ENCODE measurements around the gene HBQ1.

The HBQ1 gene

GRCh38 chr16:164827-165538, 15.3 kb upstream of the HBQ1 start:
- H3K9me3 ChIP-seq (ENCODE audit: low read length) = no peaks in the 10 kb centered on the region
- no peaks in the 10 kb centered on the region for H4K20me1 ChIP-seq (ENCODE audit: insufficient read depth, low read length)
- no peak overlapping the region for H3K9ac ChIP-seq (ENCODE audit: low read length)
- H3K4me3 ChIP-seq (ENCODE audit: low read depth, low read length, poor library complexity, severe bottlenecking) = no peak overlapping the region
- H3K9me2 ChIP-seq (ENCODE audit: low read depth, low read length) = no peaks in the 10 kb centered on the region
- no peak overlapping the region for H3K27ac ChIP-seq (ENCODE audit: low read depth, low read length, poor library complexity, severe bottlenecking)
- no peaks in the 10 kb centered on the region for H3K79me2 ChIP-seq (ENCODE audit: insufficient read depth, low read length)
- H2AFZ ChIP-seq (ENCODE audit: low read length) = no peak overlapping the region
- no peaks in the 10 kb centered on the region for H3K36me3 ChIP-seq (ENCODE audit: insufficient read depth, low read length)
- no peaks in the 10 kb centered on the region; the same call in 1 of the 2 replicates for H3K27me3 ChIP-seq (ENCODE audit: insufficient read depth, low read length)
- no peak overlapping the region for H3K4me2 ChIP-seq (ENCODE audit: low read length)
- H3K4me1 ChIP-seq (ENCODE audit: insufficient read depth, low read length, severe bottlenecking) = no peaks in the 10 kb centered on the region
- H3F3A ChIP-seq (ENCODE audit: insufficient read depth, low read length) = no peaks in the 10 kb centered on the region
- TF ChIP-seq CTCF (IDR thresholded peaks at IDR 0.05; ENCODE audit: low read length) = no peak
- TF ChIP-seq EZH2 (IDR thresholded peaks at IDR 0.05; ENCODE audit: borderline replicate concordance, low read length) = no peak

GRCh38 chr16:165539-166374, 14.5 kb upstream of the HBQ1 start, which contains the start of gene HBM:
Gene HBM, plus strand, starts transcription at chr16:165978. Its CDS starts 20 bp downstream, at chr16:165998.
- Histone ChIP-seq H4K20me1 (ENCODE audit: insufficient read depth, low read length) (no peaks in the 10 kb centered on the region), H3K27me3 (ENCODE audit: insufficient read depth, low read length) (no peaks in the 10 kb centered on the region; the same call in 1 of the 2 replicates), H3K27ac (ENCODE audit: low read depth, low read length, poor library complexity, severe bottlenecking) (no peak within 1 kb of the TSS), H3F3A (ENCODE audit: insufficient read depth, low read length) (no peaks in the 10 kb centered on the region), H3K9me2 (ENCODE audit: low read depth, low read length) (no peaks in the 10 kb centered on the region), H3K79me2 (ENCODE audit: insufficient read depth, low read length) (no peaks in the 10 kb centered on the region), H3K9me3 (ENCODE audit: low read length) (no peaks in the 10 kb centered on the region), H3K4me1 (ENCODE audit: insufficient read depth, low read length, severe bottlenecking) (no peaks in the 10 kb centered on the region), H3K4me3 (ENCODE audit: low read depth, low read length, poor library complexity, severe bottlenecking) (no peak within 1 kb of the TSS), H2AFZ (ENCODE audit: low read length) (no peak within 1 kb of the TSS), H3K36me3 (ENCODE audit: insufficient read depth, low read length) (no peaks in the 10 kb centered on the region), H3K9ac (ENCODE audit: low read length) (no peak within 1 kb of the TSS), H3K4me2 (ENCODE audit: low read length) (no peak within 1 kb of the TSS; the same call in 1 of the 2 replicates)
- TF ChIP-seq CTCF (IDR thresholded peaks at IDR 0.05; ENCODE audit: low read length) = no peak
- no peak for TF ChIP-seq EZH2 (IDR thresholded peaks at IDR 0.05; ENCODE audit: borderline replicate concordance, low read length)

- H3K27me3 ChIP-seq (ENCODE audit: insufficient read depth, low read length) = no peaks in the 10 kb centered on the region; the same call in 1 of the 2 replicates
- no peak overlapping the region for H3K4me3 ChIP-seq (ENCODE audit: low read depth, low read length, poor library complexity, severe bottlenecking)
- no peaks in the 10 kb centered on the region for H3K36me3 ChIP-seq (ENCODE audit: insufficient read depth, low read length)
- H3K27ac ChIP-seq (ENCODE audit: low read depth, low read length, poor library complexity, severe bottlenecking) = no peak overlapping the region
- H3K9me3 ChIP-seq (ENCODE audit: low read length) = no peaks in the 10 kb centered on the region
- H3K9ac ChIP-seq (ENCODE audit: low read length) = no peak overlapping the region
- H3K4me2 ChIP-seq (ENCODE audit: low read length) = no peak overlapping the region
- no peaks in the 10 kb centered on the region for H3F3A ChIP-seq (ENCODE audit: insufficient read depth, low read length)
- TF ChIP-seq EZH2 (IDR thresholded peaks at IDR 0.05; ENCODE audit: borderline replicate concordance, low read length) (no peak), CTCF (IDR thresholded peaks at IDR 0.05; ENCODE audit: low read length) (no peak)
- H3K79me2 ChIP-seq (ENCODE audit: insufficient read depth, low read length) = no peaks in the 10 kb centered on the region
- H2AFZ ChIP-seq (ENCODE audit: low read length) = no peak overlapping the region
- H3K9me2 ChIP-seq (ENCODE audit: low read depth, low read length) = no peaks in the 10 kb centered on the region
- H3K4me1 ChIP-seq (ENCODE audit: insufficient read depth, low read length, severe bottlenecking) = no peaks in the 10 kb centered on the region
- H4K20me1 ChIP-seq (ENCODE audit: insufficient read depth, low read length) = no peaks in the 10 kb centered on the region
Observed at GRCh38 chr16:166375-167121, 13.7 kb upstream of the HBQ1 start.

All from OCI-LY1 (cell line).